Body of pancreas (tissue), 4 donors: ENCODE data around the gene DPYSL4. TPM values are rescaled to one million over a fixed set of nuclear protein-coding genes. Genes with fewer than 3 reads are reported as not detected.

Source experiments
- ATAC-seq: fragments of 150-250 bp; one replicate; pipeline ENCODE4 v1.9.1; 2016
- DNase-seq, 4 donors: peaks; one replicate each; pipeline ENCODE4 v3.0.0-alpha.2; 2019
- H3K27ac ChIP-seq, 4 donors: fragments of 200-600 bp; sonication (generic); 1 replicate in 3 of 4; 2 replicates in 1 of 4; pipeline versions ENCODE4 v1.5.1 to v1.6.1; 2016 to 2019; ENCODE audit warnings: mild to moderate bottlenecking in 1 of 4, mixed read lengths in 1 of 4, moderate library complexity in 1 of 4
- H3K27me3 ChIP-seq, 2 donors: fragments of 200-600 bp; sonication (generic); one replicate each; pipeline ENCODE4 v1.6.0; 2016; ENCODE audit warnings: mild to moderate bottlenecking in 1 of 2
- H3K36me3 ChIP-seq, 2 donors: fragments of 200-600 bp; sonication (generic); replicated peaks in 1 of 2; 2 replicates each; pipeline ENCODE4 v1.5.1; 2016; ENCODE audit warnings: low read depth in 2 of 2; ENCODE audit not compliant: insufficient read depth in 1 of 2
- H3K4me1 ChIP-seq: fragments of 200-600 bp; sonication (generic); one replicate; pipeline ENCODE4 v1.6.0; 2016
- H3K4me3 ChIP-seq, 2 donors: fragments of 200-600 bp; sonication (generic); 1 replicate in 1 of 2; 2 replicates in 1 of 2; pipeline ENCODE4 v1.5.1; 2016 to 2019
- H3K9me3 ChIP-seq, 3 donors: fragments of 200-600 bp; sonication (generic); 1 replicate in 2 of 3; 2 replicates in 1 of 3; pipeline ENCODE4 v1.5.1; 2016
- POLR2A ChIP-seq, 3 donors: fragments of 450-650 bp; IDR thresholded peaks; one replicate each; pipeline ENCODE4 v1.6.1; 2016; ENCODE audit warnings: antibody characterized with exemption in 3 of 3, mild to moderate bottlenecking in 2 of 3
- WGBS, 2 donors: methylation state at CpG; one replicate each; pipeline ENCODE4 v1.1.5; 2017; 5-methylcytosine and 5-hydroxymethylcytosine counted together
- intact Hi-C: fragments of 100-400 bp; cut with DNase I; formaldehyde crosslinking; loops from one replicate; pipeline ENCODE4 v1.15.1; 2023
- total RNA-seq, 2 donors: library from RNA; depleted of rRNA; stranded (reverse); fragments of >200 nt; gene quantifications; one replicate each; pipeline ENCODE4 v1.1.0, GENCODE V29; 2016
- TF ChIP-seq, protein P1 (sequence below), 7 experiments: fragments of 450-650 bp in 4 of 7; fragments of 200-600 bp in 3 of 7; sonication (generic) in 3 of 7; IDR thresholded peaks; one replicate each; pipeline ENCODE4 v1.5.1; 2016 to 2019; ENCODE audit warnings: antibody characterized with exemption in 7 of 7

The DPYSL4 gene
- total RNA-seq, 2 donors from 2014 or later, result 0.52 TPM; not detected in 1

DNA sequence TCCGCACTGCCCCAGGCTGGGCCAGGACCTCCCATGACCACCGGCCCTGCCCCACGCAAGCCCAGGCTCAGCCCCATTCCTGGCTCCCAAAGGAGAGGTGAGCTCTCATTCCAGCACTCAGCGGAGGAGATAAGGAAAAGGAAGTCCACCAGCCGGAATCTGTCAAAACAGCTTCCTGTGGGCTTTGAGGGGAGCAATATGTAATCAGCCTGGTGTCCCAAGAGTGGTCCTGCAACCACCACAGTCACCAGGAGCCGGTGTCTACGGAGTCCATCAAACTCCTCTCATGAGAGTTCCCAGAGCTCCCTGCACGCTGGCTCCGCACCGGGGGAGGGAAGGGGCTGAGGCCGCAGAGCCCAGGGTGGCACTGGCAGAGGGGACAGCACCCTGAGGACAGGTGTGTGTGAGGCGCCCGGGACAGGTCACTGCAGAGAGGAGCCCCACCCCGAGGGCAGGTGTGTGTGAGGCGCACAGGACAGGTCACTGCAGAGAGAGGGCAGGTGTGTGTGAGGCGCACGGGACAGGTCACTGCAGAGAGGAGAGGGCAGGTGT lies 63.2 kb downstream of the DPYSL4 start:
- 61 to 68% methylated on average over 7 to 16 of the region's 17 CpGs for WGBS, 2 donors
- intact Hi-C loops, result no loop called here
- no peaks in the 10 kb centered on the region for H3K27me3 ChIP-seq

DNA sequence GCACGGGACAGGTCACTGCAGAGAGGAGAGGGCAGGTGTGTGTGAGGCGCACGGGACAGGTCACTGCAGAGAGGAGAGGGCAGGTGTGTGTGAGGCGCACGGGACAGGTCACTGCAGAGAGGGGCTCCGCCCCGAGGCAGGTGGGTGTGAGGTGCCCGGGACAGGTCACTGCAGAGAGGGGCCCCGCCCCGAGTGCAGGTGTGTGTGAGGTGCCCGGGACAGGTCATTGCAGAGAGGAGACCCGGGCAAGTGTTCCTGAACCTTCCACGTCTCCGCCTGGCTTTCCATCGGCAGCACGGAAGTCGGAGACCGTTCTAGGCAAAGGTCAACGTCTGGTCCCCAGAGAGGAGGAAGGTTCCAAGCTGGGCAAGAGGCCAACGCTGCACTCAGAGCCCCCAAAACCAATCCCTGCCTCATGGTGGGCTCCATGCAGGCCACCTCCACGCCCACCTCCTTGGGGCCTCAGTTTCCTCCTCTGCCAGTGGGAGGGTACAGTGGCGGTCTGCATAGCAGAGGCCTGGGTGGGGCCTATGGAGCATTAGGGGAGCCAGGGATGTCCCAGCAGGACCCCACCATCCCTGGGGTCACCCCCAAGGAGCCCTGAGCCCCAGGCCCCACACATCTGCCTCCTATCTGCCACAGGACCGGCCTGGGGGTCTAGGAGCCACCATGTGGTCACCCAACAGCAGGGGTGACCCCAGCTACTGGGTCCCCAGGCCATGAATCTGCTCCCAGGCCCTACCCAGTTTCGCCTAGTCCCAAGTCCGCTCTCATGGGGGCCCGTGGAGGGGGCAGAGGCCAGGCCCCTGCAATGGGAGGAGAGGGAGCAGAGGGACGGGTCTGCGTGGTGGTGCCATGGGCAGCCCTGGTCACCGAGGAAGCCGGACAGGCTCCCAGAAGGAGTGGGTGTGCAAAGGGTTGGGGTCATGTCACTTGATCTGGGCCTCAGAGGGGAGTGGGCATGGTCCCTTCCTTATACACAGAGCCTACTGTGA lies 64.0 kb downstream of the DPYSL4 start:
- intact Hi-C loops, result no loop called here
- DNase-seq (no peak), ATAC-seq (no peak)
- no peak overlapping the region for H3K4me3 ChIP-seq
- no peak overlapping the region for H3K27ac ChIP-seq
- no peaks in the 10 kb centered on the region for H3K27me3 ChIP-seq
- WGBS, 2 donors, result 83% methylated on average over 6 to 25 of the region's 30 CpGs
- peaks cover 9% of the 10 kb centered on the region for H3K4me1 ChIP-seq
- no peaks in the 10 kb centered on the region for H3K36me3 ChIP-seq
- TF ChIP-seq, protein P1, sequence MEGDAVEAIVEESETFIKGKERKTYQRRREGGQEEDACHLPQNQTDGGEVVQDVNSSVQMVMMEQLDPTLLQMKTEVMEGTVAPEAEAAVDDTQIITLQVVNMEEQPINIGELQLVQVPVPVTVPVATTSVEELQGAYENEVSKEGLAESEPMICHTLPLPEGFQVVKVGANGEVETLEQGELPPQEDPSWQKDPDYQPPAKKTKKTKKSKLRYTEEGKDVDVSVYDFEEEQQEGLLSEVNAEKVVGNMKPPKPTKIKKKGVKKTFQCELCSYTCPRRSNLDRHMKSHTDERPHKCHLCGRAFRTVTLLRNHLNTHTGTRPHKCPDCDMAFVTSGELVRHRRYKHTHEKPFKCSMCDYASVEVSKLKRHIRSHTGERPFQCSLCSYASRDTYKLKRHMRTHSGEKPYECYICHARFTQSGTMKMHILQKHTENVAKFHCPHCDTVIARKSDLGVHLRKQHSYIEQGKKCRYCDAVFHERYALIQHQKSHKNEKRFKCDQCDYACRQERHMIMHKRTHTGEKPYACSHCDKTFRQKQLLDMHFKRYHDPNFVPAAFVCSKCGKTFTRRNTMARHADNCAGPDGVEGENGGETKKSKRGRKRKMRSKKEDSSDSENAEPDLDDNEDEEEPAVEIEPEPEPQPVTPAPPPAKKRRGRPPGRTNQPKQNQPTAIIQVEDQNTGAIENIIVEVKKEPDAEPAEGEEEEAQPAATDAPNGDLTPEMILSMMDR (IDR thresholded peaks at IDR 0.05), result no peak
- TF ChIP-seq POLR2A (IDR thresholded peaks at IDR 0.05), result no peak
- H3K9me3 ChIP-seq, result no peaks in the 10 kb centered on the region

More for the DNA sequence above, 63.2 kb downstream of the DPYSL4 start:
- ATAC-seq (no peak), DNase-seq (no peak)
- Histone ChIP-seq H3K9me3 (no peaks in the 10 kb centered on the region), H3K4me1 (peaks cover 9% of the 10 kb centered on the region), H3K4me3 (no peak overlapping the region), H3K36me3 (no peaks in the 10 kb centered on the region), H3K27ac (no peak overlapping the region)
- no peak for TF ChIP-seq POLR2A (IDR thresholded peaks at IDR 0.05)
- TF ChIP-seq, protein P1 (IDR thresholded peaks at IDR 0.05), result no peak

DNA sequence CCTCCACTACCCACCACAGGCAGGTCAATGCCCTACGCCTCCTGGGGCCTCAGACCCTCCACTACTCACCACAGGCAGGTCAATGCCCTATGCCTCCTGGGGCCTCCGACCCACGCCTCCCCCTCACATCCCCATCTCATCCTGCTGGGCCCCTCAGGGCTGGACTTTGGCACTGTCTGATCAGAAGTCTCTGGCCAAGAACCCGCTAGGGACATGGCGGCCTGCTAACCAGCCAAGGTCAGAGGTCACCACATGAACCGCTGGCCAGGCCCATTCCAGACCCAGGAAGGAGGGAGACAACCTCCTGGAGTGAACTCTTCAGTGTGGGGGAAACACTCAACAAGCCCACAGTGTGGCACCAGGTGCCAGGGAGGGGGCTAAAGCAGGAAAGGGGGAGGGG lies 65.2 kb downstream of the DPYSL4 start:
- WGBS, 2 donors, result 90 to 93% methylated on average over 5 to 6 of the region's 6 CpGs
- intact Hi-C loops, result no loop called here
- Histone ChIP-seq H3K4me3 (no peak overlapping the region), H3K36me3 (no peaks in the 10 kb centered on the region), H3K9me3 (no peaks in the 10 kb centered on the region), H3K27ac (no peak overlapping the region), H3K4me1 (peaks cover 9% of the 10 kb centered on the region), H3K27me3 (no peaks in the 10 kb centered on the region)
- TF ChIP-seq POLR2A (IDR thresholded peaks at IDR 0.05), result no peak
- TF ChIP-seq, protein P1 (IDR thresholded peaks at IDR 0.05), result no peak
- ATAC-seq, result no peak
- DNase-seq, result no peak

DNA sequence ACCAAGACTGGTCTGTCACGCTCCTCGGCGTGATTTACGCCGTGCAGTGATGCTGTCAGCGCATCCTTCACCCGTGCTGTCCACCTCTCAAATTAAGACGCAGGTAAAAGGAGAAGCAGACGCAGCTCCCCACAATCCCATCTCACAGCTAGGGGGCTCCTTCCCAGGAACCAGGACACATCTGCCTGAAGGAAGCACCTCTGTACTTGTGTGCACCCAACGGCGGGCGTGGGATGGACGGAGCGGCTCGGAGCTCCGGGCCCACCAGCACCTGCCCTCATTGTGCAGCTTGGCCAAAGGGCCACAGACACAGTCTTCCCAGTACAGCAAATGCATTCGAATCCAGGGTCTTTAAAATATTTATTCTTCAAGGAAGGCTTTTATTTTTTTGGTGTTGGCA lies 65.7 kb downstream of the DPYSL4 start:
- no peak for ATAC-seq
- DNase-seq, result no peak
- Histone ChIP-seq H3K9me3 (no peaks in the 10 kb centered on the region), H3K36me3 (no peaks in the 10 kb centered on the region), H3K4me1 (peaks cover 9% of the 10 kb centered on the region), H3K4me3 (no peak overlapping the region), H3K27ac (no peak overlapping the region), H3K27me3 (no peaks in the 10 kb centered on the region)
- intact Hi-C loops, result no loop called here
- WGBS, 2 donors, result 85 to 86% methylated on average over 11 to 17 of the region's 17 CpGs
- TF ChIP-seq POLR2A (IDR thresholded peaks at IDR 0.05), result no peak
- TF ChIP-seq, protein P1 (IDR thresholded peaks at IDR 0.05), result no peak
